Neutrophil (primary cell): Measurements from ENCODE around the gene MAP3K7CL.
A peak's percentile ranks its signal among the peaks of the same experiment; 100 is the strongest.

Experiments used
- H3K27ac ChIP-seq: fragments of 200-600 bp; sonication (generic); 2 replicates; pipeline ENCODE4 v1.5.1; 2016; ENCODE audit warnings: mild to moderate bottlenecking, moderate library complexity
- H3K27me3 ChIP-seq: fragments of 200-600 bp; sonication (generic); 2 replicates; pipeline ENCODE4 v1.6.0; 2016; ENCODE audit warnings: mild to moderate bottlenecking
- H3K36me3 ChIP-seq: fragments of 200-600 bp; sonication (generic); 2 replicates; pipeline ENCODE4 v1.5.1; 2017
- H3K4me1 ChIP-seq, 2 experiments: fragments of 200-600 bp in 1 of 2; sonication (generic) in 1 of 2; 1 replicate in 1 of 2; 2 replicates in 1 of 2; pipeline versions ENCODE4 v1.5.1 to v1.6.1; 2013 to 2016; ENCODE audit warnings: low read depth in 1 of 2, low read length in 1 of 2, mild to moderate bottlenecking in 1 of 2, moderate library complexity in 1 of 2; ENCODE audit not compliant: control insufficient read depth in 1 of 2, insufficient read depth in 1 of 2
- H3K4me3 ChIP-seq, 2 experiments: fragments of 200-600 bp in 1 of 2; sonication (generic) in 1 of 2; 1 replicate in 1 of 2; 2 replicates in 1 of 2; pipeline ENCODE4 v1.5.1; 2013 to 2016; ENCODE audit warnings: low read depth in 1 of 2, low read length in 1 of 2, mild to moderate bottlenecking in 1 of 2, moderate library complexity in 1 of 2
- H3K9me3 ChIP-seq: fragments of 200-600 bp; sonication (generic); 2 replicates; pipeline ENCODE4 v1.5.1; 2016
- CTCF ChIP-seq: fragments of 200-600 bp; sonication (generic); IDR thresholded peaks from 2 replicates; pipeline ENCODE4 v1.5.1; 2016; ENCODE audit warnings: antibody characterized with exemption

MAP3K7CL gene

GRCh38 chr21:29152916-29153315 is 22.5 kb downstream of the MAP3K7CL start:
- Histone ChIP-seq H3K4me3 (no peak overlapping the region), H3K4me1 (peaks cover 8 to 18% of the 10 kb centered on the region in 2 experiments), H3K9me3 (no peaks in the 10 kb centered on the region), H3K27me3 (no peaks in the 10 kb centered on the region), H3K27ac (no peak overlapping the region), H3K36me3 (no peaks in the 10 kb centered on the region)
- TF ChIP-seq CTCF: no peak

GRCh38 chr21:29154270-29154669 is 23.8 kb downstream of the MAP3K7CL start:
- peaks cover 8 to 18% of the 10 kb centered on the region in 2 experiments for H3K4me1 ChIP-seq
- H3K36me3 ChIP-seq: no peaks in the 10 kb centered on the region
- no peak for TF ChIP-seq CTCF
- H3K4me3 ChIP-seq: no peak overlapping the region
- no peak overlapping the region for H3K27ac ChIP-seq
- H3K9me3 ChIP-seq: no peaks in the 10 kb centered on the region
- no peaks in the 10 kb centered on the region for H3K27me3 ChIP-seq

- TF ChIP-seq CTCF: no peak
- Histone ChIP-seq H3K36me3 (no peaks in the 10 kb centered on the region), H3K4me1 (peaks cover 8 to 18% of the 10 kb centered on the region in 2 experiments), H3K27me3 (no peaks in the 10 kb centered on the region), H3K27ac (peak overlapping the region; percentile 17), H3K9me3 (no peaks in the 10 kb centered on the region), H3K4me3 (peak overlapping the region; percentile 32 to 44)
Observed at GRCh38 chr21:29155118-29155932, 24.9 kb downstream of the MAP3K7CL start.

- H3K36me3 ChIP-seq: no peaks in the 10 kb centered on the region
- H3K27me3 ChIP-seq: no peaks in the 10 kb centered on the region
- peaks cover 8 to 18% of the 10 kb centered on the region in 2 experiments for H3K4me1 ChIP-seq
- peak overlapping the region in 1 of 2 experiments; percentile 32 for H3K4me3 ChIP-seq
- no peaks in the 10 kb centered on the region for H3K9me3 ChIP-seq
- TF ChIP-seq CTCF: no peak
- peak overlapping the region; percentile 17 for H3K27ac ChIP-seq
Observed at GRCh38 chr21:29155933-29156260, 25.5 kb downstream of the MAP3K7CL start.

GRCh38 chr21:29157080-29157479 is 26.6 kb downstream of the MAP3K7CL start:
- H3K36me3 ChIP-seq: no peaks in the 10 kb centered on the region
- H3K9me3 ChIP-seq: no peaks in the 10 kb centered on the region
- peaks cover 8 to 18% of the 10 kb centered on the region in 2 experiments for H3K4me1 ChIP-seq
- H3K27me3 ChIP-seq: no peaks in the 10 kb centered on the region
- no peak overlapping the region for H3K4me3 ChIP-seq
- peak overlapping the region; percentile 29 for H3K27ac ChIP-seq
- no peak for TF ChIP-seq CTCF
